Measurements from ENCODE around the gene CCR5. TPM values are rescaled to one million over a fixed set of nuclear protein-coding genes. Genes with fewer than 3 reads are reported as not detected.

The CCR5 gene
- polyA plus RNA-seq, 4 donors, result 0.17 to 0.48 (median 0.43) TPM

GRCh38 chr3:46405301-46406019, 34.7 kb downstream of the CCR5 start:
- no peak for DNase-seq (ENCODE audit: low read depth in 4 of 4, low spot score in 2 of 4)

GRCh38 chr3:46406443-46406787, 35.7 kb downstream of the CCR5 start:
- no peak for DNase-seq (ENCODE audit: low read depth in 4 of 4, low spot score in 2 of 4)

GRCh38 chr3:46406788-46407611, 36.3 kb downstream of the CCR5 start, which contains the start of the genes CCR5AS and CCRL2:
CCR5AS (minus strand) TSS chr3:46407066.
CCRL2 (plus strand) TSS chr3:46407259; CDS start chr3:46408080, 821 bp downstream.
- no peak for DNase-seq (ENCODE audit: low read depth in 4 of 4, low spot score in 2 of 4)

- DNase-seq (ENCODE audit: low read depth in 4 of 4, low spot score in 2 of 4), result no peak
Measured at GRCh38 chr3:46407970-46408369, 37.2 kb downstream of the CCR5 start.

- no peak for DNase-seq (ENCODE audit: low read depth in 4 of 4, low spot score in 2 of 4)
Measured at GRCh38 chr3:46408853-46409252, 38.1 kb downstream of the CCR5 start.

GRCh38 chr3:46409739-46410489, 39.2 kb downstream of the CCR5 start:
- DNase-seq (ENCODE audit: low read depth in 4 of 4, low spot score in 2 of 4), result no peak

GRCh38 chr3:46410669-46411068, 39.9 kb downstream of the CCR5 start:
- no peak for DNase-seq (ENCODE audit: low read depth in 4 of 4, low spot score in 2 of 4)

- no peak for DNase-seq (ENCODE audit: low read depth in 4 of 4, low spot score in 2 of 4)
Measured at GRCh38 chr3:46411271-46411670, 40.5 kb downstream of the CCR5 start.

- no peak for DNase-seq (ENCODE audit: low read depth in 4 of 4, low spot score in 2 of 4)
Measured at GRCh38 chr3:46412786-46413298, 42.1 kb downstream of the CCR5 start.

GRCh38 chr3:46413951-46414350, 43.2 kb downstream of the CCR5 start:
- no peak for DNase-seq (ENCODE audit: low read depth in 4 of 4, low spot score in 2 of 4)

- DNase-seq (ENCODE audit: low read depth in 4 of 4, low spot score in 2 of 4), result no peak
Measured at GRCh38 chr3:46414739-46415138, 44.0 kb downstream of the CCR5 start.

GRCh38 chr3:46416125-46416810, 45.5 kb downstream of the CCR5 start:
- no peak for DNase-seq (ENCODE audit: low read depth in 4 of 4, low spot score in 2 of 4)

- DNase-seq (ENCODE audit: low read depth in 4 of 4, low spot score in 2 of 4), result no peak
Measured at GRCh38 chr3:46416811-46417510, 46.2 kb downstream of the CCR5 start.

GRCh38 chr3:46417841-46418611, 47.3 kb downstream of the CCR5 start:
- DNase-seq (ENCODE audit: low read depth in 4 of 4, low spot score in 2 of 4), result no peak

GRCh38 chr3:46419816-46420215, 49.1 kb downstream of the CCR5 start:
- no peak for DNase-seq (ENCODE audit: low read depth in 4 of 4, low spot score in 2 of 4)

GRCh38 chr3:46420931-46421330, 50.2 kb downstream of the CCR5 start:
- DNase-seq (ENCODE audit: low read depth in 4 of 4, low spot score in 2 of 4), result no peak

GRCh38 chr3:46422617-46423016, 51.9 kb downstream of the CCR5 start:
- DNase-seq (ENCODE audit: low read depth in 4 of 4, low spot score in 2 of 4), result no peak

- DNase-seq (ENCODE audit: low read depth in 4 of 4, low spot score in 2 of 4), result no peak
Measured at GRCh38 chr3:46423588-46423987, 52.8 kb downstream of the CCR5 start.
